ENCODE data around the gene LHB. TPM values are rescaled to one million over a fixed set of nuclear protein-coding genes. Genes with fewer than 3 reads are reported as not detected.
A peak's percentile ranks its signal among the peaks of the same experiment; 100 is the strongest.

The LHB gene
- total RNA-seq: not detected in 2 replicates
- polyA plus RNA-seq: 0.17 TPM in 1 of 2 replicates, not detected in the other
- 0.56 TPM in 1 of 2 replicates, not detected in the other for polyA plus RNA-seq (2012)
- not detected in 2 replicates for polyA minus RNA-seq (ENCODE audit: low replicate concordance)

- H4K20me1 ChIP-seq (ENCODE audit: control insufficient read depth, extremely low read depth, insufficient read depth, low read length): no peaks in the 10 kb centered on the region
- H2AFZ ChIP-seq (ENCODE audit: low read length): peak within 1 kb of the TSS; percentile 30
- no peaks in the 10 kb centered on the region for H3K79me2 ChIP-seq (ENCODE audit: control insufficient read depth, insufficient read depth, low read length)
- H3K9me3 ChIP-seq (ENCODE audit: control insufficient read depth, insufficient read depth, low read depth, low read length): no peaks in the 10 kb centered on the region
- peaks cover 3% of the 10 kb centered on the region for H3K27me3 ChIP-seq (ENCODE audit: control insufficient read depth, insufficient read depth, low read length)
- H3K36me3 ChIP-seq (ENCODE audit: control insufficient read depth, insufficient read depth, low read length): peaks cover 14% of the 10 kb centered on the region
- H3K4me2 ChIP-seq (ENCODE audit: extremely low read depth, insufficient read depth, low read length): peak within 1 kb of the TSS; percentile 85
- TF ChIP-seq EZH2 (IDR thresholded peaks at IDR 0.05; ENCODE audit: low read length, missing control alignments) (no peak), CTCF (conservative IDR thresholded peaks at IDR 0.05 in 1 of 2, IDR thresholded peaks at IDR 0.05 in 1 of 2; ENCODE audit: low read depth in 1 of 2, low read length in 2 of 2) (no peak)
- DNase-seq (ENCODE audit: low read depth in 2 of 2): no peak
- H3K4me3 ChIP-seq (replicated peaks in 1 of 4; ENCODE audit: control extremely low read depth in 1 of 4, insufficient read depth in 1 of 4, low read depth in 3 of 4, low read length in 4 of 4): peak within 1 kb of the TSS; percentile 18 to 53 (median 24)
- no peak within 1 kb of the TSS for H3K27ac ChIP-seq (ENCODE audit: insufficient read depth, low read length)
- peaks cover 2% of the 10 kb centered on the region for H3K4me1 ChIP-seq (ENCODE audit: control insufficient read depth, extremely low read depth, insufficient read depth, low read length)
- H3K9ac ChIP-seq (ENCODE audit: insufficient read depth, low read length): peak within 1 kb of the TSS; percentile 16
Observed at GRCh38 chr19:49017041-49017665, at the start of gene LHB. Gene LHB, minus strand, starts transcription at chr19:49017091. Its CDS starts 10 bp downstream, at chr19:49017081.

- H3K27me3 ChIP-seq (ENCODE audit: control insufficient read depth, insufficient read depth, low read length): peaks cover 36% of the 10 kb centered on the region
- H3K9ac ChIP-seq (ENCODE audit: insufficient read depth, low read length): no peak overlapping the region
- TF ChIP-seq CTCF (conservative IDR thresholded peaks at IDR 0.05 in 1 of 2, IDR thresholded peaks at IDR 0.05 in 1 of 2; ENCODE audit: low read depth in 1 of 2, low read length in 2 of 2) (no peak), EZH2 (IDR thresholded peaks at IDR 0.05; ENCODE audit: low read length, missing control alignments) (no peak)
- H3K4me3 ChIP-seq (replicated peaks in 1 of 4; ENCODE audit: control extremely low read depth in 1 of 4, insufficient read depth in 1 of 4, low read depth in 3 of 4, low read length in 4 of 4): no peak overlapping the region
- H2AFZ ChIP-seq (ENCODE audit: low read length): no peak overlapping the region
- no peaks in the 10 kb centered on the region for H3K36me3 ChIP-seq (ENCODE audit: control insufficient read depth, insufficient read depth, low read length)
- H3K79me2 ChIP-seq (ENCODE audit: control insufficient read depth, insufficient read depth, low read length): no peaks in the 10 kb centered on the region
- no peak overlapping the region for H3K4me2 ChIP-seq (ENCODE audit: extremely low read depth, insufficient read depth, low read length)
- no peak overlapping the region for H3K27ac ChIP-seq (ENCODE audit: insufficient read depth, low read length)
- no peaks in the 10 kb centered on the region for H3K4me1 ChIP-seq (ENCODE audit: control insufficient read depth, extremely low read depth, insufficient read depth, low read length)
- no peaks in the 10 kb centered on the region for H4K20me1 ChIP-seq (ENCODE audit: control insufficient read depth, extremely low read depth, insufficient read depth, low read length)
- DNase-seq (ENCODE audit: low read depth in 2 of 2): no peak
- no peaks in the 10 kb centered on the region for H3K9me3 ChIP-seq (ENCODE audit: control insufficient read depth, insufficient read depth, low read depth, low read length)
Observed at GRCh38 chr19:49065905-49066512, 49.1 kb upstream of the LHB start.

- peak in 1 of 2 donors; percentile 41 for DNase-seq (ENCODE audit: low read depth in 2 of 2)
- H4K20me1 ChIP-seq (ENCODE audit: control insufficient read depth, extremely low read depth, insufficient read depth, low read length): no peaks in the 10 kb centered on the region
- no peaks in the 10 kb centered on the region for H3K36me3 ChIP-seq (ENCODE audit: control insufficient read depth, insufficient read depth, low read length)
- no peak within 1 kb of the TSS for H3K27ac ChIP-seq (ENCODE audit: insufficient read depth, low read length)
- H3K4me2 ChIP-seq (ENCODE audit: extremely low read depth, insufficient read depth, low read length): no peak within 1 kb of the TSS
- H3K9ac ChIP-seq (ENCODE audit: insufficient read depth, low read length): no peak within 1 kb of the TSS
- H3K79me2 ChIP-seq (ENCODE audit: control insufficient read depth, insufficient read depth, low read length): no peaks in the 10 kb centered on the region
- H3K4me3 ChIP-seq (replicated peaks in 1 of 4; ENCODE audit: control extremely low read depth in 1 of 4, insufficient read depth in 1 of 4, low read depth in 3 of 4, low read length in 4 of 4): no peak within 1 kb of the TSS
- no peak within 1 kb of the TSS for H2AFZ ChIP-seq (ENCODE audit: low read length)
- TF ChIP-seq EZH2 (IDR thresholded peaks at IDR 0.05; ENCODE audit: low read length, missing control alignments) (no peak), CTCF (conservative IDR thresholded peaks at IDR 0.05 in 1 of 2, IDR thresholded peaks at IDR 0.05 in 1 of 2; ENCODE audit: low read depth in 1 of 2, low read length in 2 of 2) (no peak)
- no peaks in the 10 kb centered on the region for H3K4me1 ChIP-seq (ENCODE audit: control insufficient read depth, extremely low read depth, insufficient read depth, low read length)
- no peaks in the 10 kb centered on the region for H3K9me3 ChIP-seq (ENCODE audit: control insufficient read depth, insufficient read depth, low read depth, low read length)
- H3K27me3 ChIP-seq (ENCODE audit: control insufficient read depth, insufficient read depth, low read length): peaks cover 31% of the 10 kb centered on the region
Observed at GRCh38 chr19:49064768-49065611, 48.1 kb upstream of the LHB start, which contains the start of gene NTF4. Gene NTF4, minus strand, starts transcription at chr19:49064818. Its CDS starts 2,821 bp downstream, at chr19:49061997.
